ENCODE measurements around the gene ELOB. TPM values are rescaled to one million over a fixed set of nuclear protein-coding genes. Genes with fewer than 3 reads are reported as not detected.

ELOB gene
- total RNA-seq, 1 experiment from 2014 or later, result 319 TPM

- Histone ChIP-seq H4K8ac (replicated peaks; ENCODE audit: insufficient read length, low read depth, low read length) (no peak overlapping the region), H3K79me2 (ENCODE audit: insufficient read depth, low read length) (no peaks in the 10 kb centered on the region)
- WGBS (ENCODE audit: extremely low coverage, insufficient read length, low lambda C conversion rate), result no CpG with 5 or more reads among the region's 7 CpGs
These were observed 39.1 kb downstream of the ELOB start for GRCh38 chr16:2737895-2738418.

More at GRCh38 chr16:2737895-2738418, 39.1 kb downstream of the ELOB start:
- H3K4ac ChIP-seq (ENCODE audit: low read depth, low read length), result no peak overlapping the region
- no peak for DNase-seq
- no peaks in the 10 kb centered on the region for H3K79me1 ChIP-seq (ENCODE audit: insufficient read depth, low read depth, low read length, poor library complexity, severe bottlenecking)
- H3K27me3 Mint-ChIP-seq (ENCODE audit: low read depth), result no peaks in the 10 kb centered on the region; the same call in 1 of the 2 replicates
- H3K23ac ChIP-seq (ENCODE audit: insufficient read length, low read depth, low read length), result no peak overlapping the region
- no peak overlapping the region for H3K14ac ChIP-seq (ENCODE audit: insufficient read depth, low read length)
- H3K18ac ChIP-seq (ENCODE audit: insufficient read length, low read depth, low read length), result no peak overlapping the region
- no peak overlapping the region for H2BK5ac ChIP-seq (ENCODE audit: insufficient read length, low read length)
- H3K56ac ChIP-seq (ENCODE audit: insufficient read length, low read depth, low read length), result no peak overlapping the region
- no peak overlapping the region for H4K91ac ChIP-seq (ENCODE audit: insufficient read length, low read depth, low read length)
- H3K4me1 ChIP-seq (ENCODE audit: insufficient read depth, low read length), result no peaks in the 10 kb centered on the region
- no peaks in the 10 kb centered on the region for H3K36me3 Mint-ChIP-seq (ENCODE audit: insufficient read depth in 1 of 3, low read depth in 3 of 3)
- H3K9ac ChIP-seq (ENCODE audit: extremely low read depth, insufficient read length, low read length), result no peak overlapping the region
- no peak overlapping the region for H3T11ph ChIP-seq (ENCODE audit: low read length)
- H2BK20ac ChIP-seq (ENCODE audit: low read depth, low read length, poor library complexity, severe bottlenecking), result no peak overlapping the region
- no peak overlapping the region for H4K5ac ChIP-seq (ENCODE audit: insufficient read length, low read depth, low read length)
- no peak overlapping the region for H2BK120ac ChIP-seq (ENCODE audit: low read depth, low read length, poor library complexity, severe bottlenecking)
- peak overlapping the region in 1 of 3 experiments; percentile 61; a peak in 1 of 7 replicates for H3K27ac Mint-ChIP-seq
- TF ChIP-seq CTCF (conservative IDR thresholded peaks at IDR 0.05), result no peak
- no peak overlapping the region for H2BK15ac ChIP-seq (ENCODE audit: low read depth, low read length)
- no peak overlapping the region for H3K4me2 ChIP-seq (ENCODE audit: insufficient read depth, insufficient read length, low read length)
- no peaks in the 10 kb centered on the region for H3K27me3 ChIP-seq (ENCODE audit: insufficient read depth, low read length)
- H3K23me2 ChIP-seq (ENCODE audit: insufficient read length, low read depth, low read length, poor library complexity, severe bottlenecking), result no peaks in the 10 kb centered on the region
- no peaks in the 10 kb centered on the region for H3K9me3 ChIP-seq (ENCODE audit: control insufficient read depth, low read depth, low read length)
- no peak overlapping the region for H2BK12ac ChIP-seq (ENCODE audit: insufficient read length, low read depth, low read length)
- H3K4me3 Mint-ChIP-seq, result no peak overlapping the region
- no peak overlapping the region for H3K27ac ChIP-seq (ENCODE audit: insufficient read length, low read depth, low read length)
- no peaks in the 10 kb centered on the region for H3K9me3 Mint-ChIP-seq
- H4K20me1 ChIP-seq (ENCODE audit: control insufficient read depth, insufficient read depth, insufficient read length), result no peaks in the 10 kb centered on the region
- peaks cover 6 to 21% of the 10 kb centered on the region in 2 experiments; a peak in 2 of 4 replicates for H3K4me1 Mint-ChIP-seq
- no peak overlapping the region for H2AK5ac ChIP-seq (ENCODE audit: insufficient read length, low read length)
- H2AFZ ChIP-seq (ENCODE audit: low read length), result no peak overlapping the region
